Right lobe of liver (tissue), 6 donors: ENCODE data around the gene COL25A1. TPM values are rescaled to one million over a fixed set of nuclear protein-coding genes. Genes with fewer than 3 reads are reported as not detected.

Source experiments
- ATAC-seq, 4 donors: fragments of 200-7000 bp; cut with Tn5 transposase; one replicate each; pipeline ENCODE4 v1.9.1; 2020; ENCODE audit warnings: mild to moderate bottlenecking in 4 of 4, moderate library complexity in 4 of 4
- DNase-seq, 3 donors: peaks; one replicate each; pipeline ENCODE4 v3.0.0-alpha.2; 2020
- H3K27ac ChIP-seq, 3 donors: fragments of 200-600 bp; one replicate each; pipeline ENCODE4 v1.8.0; 2022
- H3K27me3 ChIP-seq, 2 donors: fragments of 200-600 bp; one replicate each; pipeline ENCODE4 v1.8.0; 2022
- H3K36me3 ChIP-seq, 4 donors: fragments of 200-600 bp; sonication (generic) in 1 of 4; one replicate each; pipeline versions ENCODE4 v1.5.1 to v1.8.0; 2017 to 2022; ENCODE audit warnings: control low read depth in 1 of 4
- H3K4me1 ChIP-seq, 4 donors: fragments of 200-600 bp; sonication (generic) in 1 of 4; one replicate each; pipeline versions ENCODE4 v1.5.1 to v1.8.0; 2017 to 2022; ENCODE audit warnings: control low read depth in 1 of 4
- H3K4me3 ChIP-seq, 3 donors: fragments of 200-600 bp; one replicate each; pipeline ENCODE4 v1.8.0; 2022
- H3K9me3 ChIP-seq, 4 donors: fragments of 200-600 bp; sonication (generic) in 1 of 4; one replicate each; pipeline versions ENCODE4 v1.5.1 to v1.8.0; 2017 to 2022; ENCODE audit warnings: control low read depth in 1 of 4
- CTCF ChIP-seq, 4 donors: fragments of 200-600 bp in 3 of 4; fragments of 450-650 bp in 1 of 4; IDR thresholded peaks; one replicate each; pipeline versions ENCODE4 v1.5.1 to v1.8.0; 2016 to 2022; ENCODE audit warnings: antibody characterized with exemption in 4 of 4, mild to moderate bottlenecking in 2 of 4
- POLR2A ChIP-seq: fragments of 450-650 bp; IDR thresholded peaks from one replicate; pipeline ENCODE4 v1.6.1; 2017; ENCODE audit warnings: antibody characterized with exemption, mild to moderate bottlenecking
- WGBS: methylation state at CpG from one replicate; pipeline ENCODE4 v1.1.6; 2018; ENCODE audit warnings: low coverage, low lambda C conversion rate; ENCODE audit not compliant: insufficient coverage; ENCODE audit errors: missing lambda C conversion rate; 5-methylcytosine and 5-hydroxymethylcytosine counted together
- intact Hi-C, 2 donors: fragments of 100-400 bp; cut with DNase I; formaldehyde crosslinking; loops; one replicate each; pipeline versions ENCODE4 v1.11.2 to v1.14.1; 2022
- total RNA-seq, 6 experiments: library from RNA; depleted of rRNA in 2 of 6; stranded (reverse); fragments of >200 nt in 2 of 6; fragmentation: NEBNext Ultra II Directional in 3 of 6; extraction: Animal tissue kit (Norgen Biotek cat#: 25700) in 3 of 6; gene quantifications; one replicate each; pipeline versions ENCODE4 v1.1.0 to v1.2.4, GENCODE V29; 2016 to 2023
- donor health status: DM: no; HTN: yes; CAD: no.
- donor health status: DM: no; HTN: no; CAD: no.
- donor health status: DM: no; HTN: no; CAD: no.
- donor health status: DM: no; HTN: yes; CAD: no.
- donor health status: DM: no; HTN: yes; CAD: no.

Gene COL25A1
- total RNA-seq, 6 experiments from 2014 or later: 0.06 to 4.8 (median 1.3) TPM

DNA sequence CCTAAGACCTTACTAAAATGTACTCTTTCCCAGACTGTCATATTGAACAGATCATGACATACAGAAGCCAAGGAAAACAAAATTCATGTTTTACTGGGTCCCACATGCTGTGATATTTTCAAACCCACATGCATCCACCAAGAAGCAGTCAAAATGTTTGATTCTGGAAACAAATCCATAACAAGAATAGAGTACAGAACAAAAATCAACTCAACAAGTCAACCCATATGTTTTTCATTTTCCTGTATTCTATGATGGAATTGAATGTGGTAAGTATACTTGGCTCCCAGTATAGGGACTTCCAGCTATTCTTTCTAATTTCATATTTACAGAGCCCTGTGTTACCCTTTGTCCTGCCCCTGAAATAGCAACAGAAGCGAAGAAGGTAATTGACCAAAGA lies 106.8 kb downstream of the COL25A1 start:
- Histone ChIP-seq H3K27ac (no peak overlapping the region), H3K27me3 (no peaks in the 10 kb centered on the region), H3K4me1 (no peaks in the 10 kb centered on the region), H3K36me3 (no peaks in the 10 kb centered on the region), H3K9me3 (no peaks in the 10 kb centered on the region), H3K4me3 (no peak overlapping the region)
- no peak for ATAC-seq
- WGBS: 55% methylated on average over 1 of the region's 1 CpG
- TF ChIP-seq CTCF (IDR thresholded peaks at IDR 0.05) (no peak), POLR2A (no peak)
- no peak for DNase-seq
- intact Hi-C loops: no loop called here

- 45% methylated on average over 5 of the region's 5 CpGs for WGBS
- no peak for ATAC-seq
- DNase-seq: no peak
- no peak overlapping the region for H3K4me3 ChIP-seq
- H3K27me3 ChIP-seq: no peaks in the 10 kb centered on the region
- no peaks in the 10 kb centered on the region for H3K9me3 ChIP-seq
- no peaks in the 10 kb centered on the region for H3K36me3 ChIP-seq
- TF ChIP-seq CTCF (IDR thresholded peaks at IDR 0.05) (no peak), POLR2A (no peak)
- intact Hi-C loops: no loop called here
- no peaks in the 10 kb centered on the region for H3K4me1 ChIP-seq
- H3K27ac ChIP-seq: no peak overlapping the region
These were observed 111.2 kb downstream of the COL25A1 start for GRCh38 chr4:109191216-109191615.

- TF ChIP-seq POLR2A (no peak), CTCF (IDR thresholded peaks at IDR 0.05) (no peak)
- H3K27ac ChIP-seq: no peak overlapping the region
- WGBS: 43% methylated on average over 4 of the region's 4 CpGs
- ATAC-seq (no peak), DNase-seq (no peak)
- no peaks in the 10 kb centered on the region for H3K36me3 ChIP-seq
- intact Hi-C loops: no loop called here
- no peak overlapping the region for H3K4me3 ChIP-seq
- no peaks in the 10 kb centered on the region for H3K27me3 ChIP-seq
- no peaks in the 10 kb centered on the region for H3K4me1 ChIP-seq
- no peaks in the 10 kb centered on the region for H3K9me3 ChIP-seq
These were observed 116.0 kb downstream of the COL25A1 start for GRCh38 chr4:109186458-109186945.

- no peaks in the 10 kb centered on the region for H3K9me3 ChIP-seq
- DNase-seq (no peak), ATAC-seq (no peak)
- no peaks in the 10 kb centered on the region for H3K4me1 ChIP-seq
- intact Hi-C loops: no loop called here
- WGBS: 48% methylated on average over 7 of the region's 7 CpGs
- H3K4me3 ChIP-seq: no peak overlapping the region
- no peaks in the 10 kb centered on the region for H3K27me3 ChIP-seq
- H3K27ac ChIP-seq: no peak overlapping the region
- TF ChIP-seq POLR2A (no peak), CTCF (IDR thresholded peaks at IDR 0.05) (no peak)
- no peaks in the 10 kb centered on the region for H3K36me3 ChIP-seq
These were observed 116.5 kb downstream of the COL25A1 start for GRCh38 chr4:109185951-109186350.

DNA sequence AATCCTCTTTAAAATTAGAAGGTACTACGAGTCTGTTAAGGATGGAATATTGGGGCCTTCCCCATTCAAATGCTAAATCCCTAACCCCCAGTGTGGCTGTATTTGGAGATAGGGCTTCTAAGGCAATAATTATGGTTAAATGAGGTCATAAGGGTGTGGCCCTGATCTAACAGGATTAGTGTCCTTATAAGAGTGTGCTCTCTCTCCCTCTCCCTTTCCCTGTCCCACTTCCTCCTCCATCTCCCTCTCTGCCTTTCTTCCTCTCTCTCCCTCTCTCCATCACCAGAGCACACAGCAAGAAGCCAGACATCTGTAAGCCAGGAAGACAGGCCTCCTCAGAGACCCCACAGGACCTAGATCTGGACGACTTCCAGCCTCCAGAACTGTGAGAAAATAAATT lies 116.9 kb downstream of the COL25A1 start:
- Histone ChIP-seq H3K4me3 (no peak overlapping the region), H3K27ac (no peak overlapping the region), H3K9me3 (no peaks in the 10 kb centered on the region), H3K4me1 (no peaks in the 10 kb centered on the region), H3K36me3 (no peaks in the 10 kb centered on the region), H3K27me3 (no peaks in the 10 kb centered on the region)
- intact Hi-C loops: no loop called here
- DNase-seq (no peak), ATAC-seq (no peak)
- 23% methylated on average over 2 of the region's 2 CpGs for WGBS
- no peak for TF ChIP-seq CTCF (IDR thresholded peaks at IDR 0.05)
- TF ChIP-seq POLR2A: no peak
